Activated CD8-positive, alpha-beta memory T cell treated with anti-CD3 and anti-CD28 coated beads, Interleukin-2, amount 50 U/mL, for 1 hour (primary cell): ENCODE data around the gene RELA.
"Not testable (repeated sequence)": the region's sequence is repeated elsewhere in the genome, so short reads cannot be mapped to it uniquely, and the experiment has no call there.

Experiments used
- DNase-seq: peaks from one replicate; pipeline ENCODE4 v3.0.0-alpha.2; 2020; ENCODE audit errors: extremely low read depth

The RELA gene

GRCh38 chr11:65648997-65649493, 13.7 kb downstream of the RELA start:
- DNase-seq = no peak

GRCh38 chr11:65646958-65647701, 15.6 kb downstream of the RELA start:
- DNase-seq = no peak

- no peak for DNase-seq
Measured at GRCh38 chr11:65646288-65646957, 16.3 kb downstream of the RELA start.

- no peak for DNase-seq
Measured at GRCh38 chr11:65645710-65646109, 17.0 kb downstream of the RELA start.

- DNase-seq = no peak
Measured at GRCh38 chr11:65644837-65645236, 17.9 kb downstream of the RELA start.

GRCh38 chr11:65643971-65644370, 18.7 kb downstream of the RELA start:
- no peak for DNase-seq

GRCh38 chr11:65642014-65642671, 20.6 kb downstream of the RELA start:
- no peak for DNase-seq

GRCh38 chr11:65641297-65642013, 21.3 kb downstream of the RELA start:
- no peak for DNase-seq

- DNase-seq = no peak
Measured at GRCh38 chr11:65640483-65641296, 22.0 kb downstream of the RELA start.

- DNase-seq = peak; percentile 81
Measured at GRCh38 chr11:65639623-65640482, 22.9 kb downstream of the RELA start.

- not testable (repeated sequence) for DNase-seq
Measured at GRCh38 chr11:65639228-65639597, 23.5 kb downstream of the RELA start.

- DNase-seq = no peak
Measured at GRCh38 chr11:65637794-65638419, 24.8 kb downstream of the RELA start, which contains the start of gene SIPA1. TSS of gene SIPA1 (plus strand) at chr11:65638101. CDS start at chr11:65640922, 2,821 bp downstream.

GRCh38 chr11:65637032-65637557, 25.6 kb downstream of the RELA start:
- no peak for DNase-seq

- no peak for DNase-seq
Measured at GRCh38 chr11:65636108-65637031, 26.3 kb downstream of the RELA start.

GRCh38 chr11:65634905-65635731, 27.6 kb downstream of the RELA start:
- DNase-seq = no peak

GRCh38 chr11:65634440-65634839, 28.3 kb downstream of the RELA start:
- no peak for DNase-seq

- DNase-seq = no peak
Measured at GRCh38 chr11:65634109-65634436, 28.6 kb downstream of the RELA start.
